NCI-H1417 (cell line): ENCODE measurements around the gene WDR64.

Source experiments
- DNase-seq, 3 experiments: peaks; one replicate each; lab custom pipeline; 2025; lab: John Stamatoyannopoulos, UW

Gene WDR64

GRCh38 chr1:241652012-241652411 lies at the start of gene WDR64:
WDR64 (plus strand) TSS chr1:241652281; CDS start chr1:241652485, 204 bp downstream.
- DNase-seq = no peak

DNA sequence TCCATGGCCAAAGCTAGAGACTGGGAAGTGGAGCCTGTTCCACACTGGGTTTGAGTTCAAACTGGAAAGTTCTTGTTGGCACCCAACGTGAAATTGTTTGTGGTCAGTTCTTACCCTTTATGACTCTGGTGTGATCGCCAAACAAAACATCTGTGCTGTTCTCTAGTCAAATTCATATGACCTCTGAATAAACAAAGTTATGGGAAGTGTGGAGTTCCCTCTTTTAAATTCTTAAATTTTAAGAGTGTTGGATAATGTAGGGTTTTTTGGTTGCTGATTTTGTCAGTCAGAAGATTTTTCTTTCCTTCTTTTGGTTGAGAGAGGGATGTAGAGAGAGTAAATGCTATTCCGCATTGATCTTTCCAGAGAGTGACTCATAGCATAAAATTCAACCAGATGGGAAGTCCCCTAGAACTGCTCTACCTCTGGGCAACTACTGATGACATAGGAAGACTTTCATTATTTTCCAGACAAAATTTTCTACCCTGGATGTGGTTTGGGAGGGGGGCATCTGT lies 48.3 kb upstream of the WDR64 start:
- DNase-seq = no peak

GRCh38 chr1:241605146-241605805 lies 46.8 kb upstream of the WDR64 start:
- peak in 1 of 3 experiments; percentile 14 for DNase-seq

DNA sequence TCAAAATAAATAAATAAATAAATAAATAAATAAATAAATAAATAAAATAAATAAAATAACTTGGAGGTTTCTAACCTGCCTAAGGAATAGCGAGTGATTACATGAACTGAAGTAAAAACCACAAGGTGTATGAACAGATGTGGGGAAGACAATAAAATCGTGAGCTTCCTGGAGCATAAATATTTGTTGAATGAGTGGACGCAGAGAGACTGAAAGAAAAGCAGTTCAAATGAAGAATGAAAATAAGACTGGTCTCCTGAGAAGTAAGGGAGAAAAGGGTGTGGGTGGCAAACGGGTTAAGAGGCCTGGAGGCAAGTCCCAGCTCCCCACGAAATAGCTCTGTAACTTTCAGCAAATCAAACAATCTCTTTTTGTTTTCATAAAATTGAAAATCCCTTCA lies 45.5 kb upstream of the WDR64 start:
- no peak for DNase-seq

DNA sequence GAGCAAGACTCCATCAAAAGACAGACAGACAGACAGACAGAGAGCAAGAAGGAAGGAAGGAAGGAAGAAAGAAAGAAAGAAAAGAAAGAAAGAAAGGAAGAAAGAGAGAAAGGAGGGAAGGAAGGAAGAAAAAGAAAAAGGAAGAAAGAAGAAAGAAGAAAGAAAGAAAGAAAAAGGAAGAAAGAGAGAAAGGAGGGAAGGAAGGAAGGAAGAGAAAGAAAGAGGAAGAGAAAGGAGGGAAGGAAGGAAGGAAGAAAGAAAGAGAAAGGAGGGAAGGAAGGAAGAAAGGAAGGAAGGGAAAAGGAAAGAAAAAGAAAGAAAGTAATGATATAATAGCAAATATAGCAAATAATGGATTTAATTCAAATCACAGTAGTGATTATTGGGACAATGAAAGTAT lies 44.6 kb upstream of the WDR64 start:
- DNase-seq = no peak

- DNase-seq = no peak
These were observed 43.6 kb upstream of the WDR64 start for GRCh38 chr1:241608379-241609033.

DNA sequence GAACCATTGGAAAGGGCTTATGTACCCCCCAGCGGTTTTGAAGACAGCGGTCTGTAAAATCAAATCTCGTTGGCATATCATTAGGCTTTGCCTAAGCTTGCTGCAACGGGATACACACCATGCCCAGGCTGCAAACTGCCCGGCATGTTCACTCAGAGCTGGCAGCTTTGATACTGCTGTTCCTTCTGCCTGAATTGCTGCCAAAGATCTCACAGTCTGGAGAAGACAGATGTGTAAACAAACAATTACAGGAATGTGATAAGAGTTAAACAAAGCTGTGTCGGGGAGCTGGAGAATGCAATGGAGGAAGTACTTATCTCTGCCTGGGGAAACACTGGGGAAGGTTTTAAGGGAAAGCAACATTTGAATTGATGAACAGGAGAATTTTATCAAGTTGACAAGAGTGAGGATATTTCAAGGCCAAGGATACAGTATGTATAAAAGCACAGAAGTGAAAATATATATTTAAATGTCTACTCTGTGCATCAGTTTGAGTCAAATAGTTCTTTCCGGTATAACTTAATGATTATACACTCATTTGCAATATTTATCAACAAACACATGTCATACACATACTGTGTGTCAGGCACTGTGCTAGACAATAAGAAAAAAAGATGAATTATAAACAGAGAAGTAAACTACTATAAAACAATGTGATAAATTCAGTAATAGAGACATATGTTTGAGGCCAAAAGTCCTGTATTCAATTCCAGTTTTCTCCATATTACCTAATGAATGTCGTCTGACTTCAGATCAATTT lies 41.8 kb upstream of the WDR64 start:
- DNase-seq = peak in 2 of 3 experiments; percentile 14 to 69

DNA sequence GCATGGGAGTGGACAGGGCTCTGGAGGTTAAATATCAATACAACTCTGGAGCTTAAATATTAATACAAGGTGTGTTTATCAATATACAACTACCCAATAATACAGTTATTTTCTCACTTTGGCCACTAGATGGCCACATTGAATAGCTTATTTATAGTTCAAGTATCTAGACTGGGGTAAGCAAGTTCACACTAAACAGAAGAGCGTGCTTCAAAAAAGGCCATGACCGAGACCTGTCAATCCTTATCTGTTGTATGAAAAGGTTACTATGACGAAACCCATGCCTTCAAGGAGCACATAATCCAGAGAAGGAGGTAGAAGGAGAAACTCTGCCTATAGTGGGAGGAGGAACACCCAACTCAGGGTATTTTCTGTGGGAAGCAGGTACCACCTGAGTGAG lies 41.0 kb upstream of the WDR64 start:
- peak; percentile 18 to 77 (median 42) for DNase-seq

GRCh38 chr1:241611736-241612135 lies 40.3 kb upstream of the WDR64 start:
- DNase-seq = no peak

- DNase-seq = no peak
These were observed 39.3 kb upstream of the WDR64 start for GRCh38 chr1:241612533-241613477.

DNA sequence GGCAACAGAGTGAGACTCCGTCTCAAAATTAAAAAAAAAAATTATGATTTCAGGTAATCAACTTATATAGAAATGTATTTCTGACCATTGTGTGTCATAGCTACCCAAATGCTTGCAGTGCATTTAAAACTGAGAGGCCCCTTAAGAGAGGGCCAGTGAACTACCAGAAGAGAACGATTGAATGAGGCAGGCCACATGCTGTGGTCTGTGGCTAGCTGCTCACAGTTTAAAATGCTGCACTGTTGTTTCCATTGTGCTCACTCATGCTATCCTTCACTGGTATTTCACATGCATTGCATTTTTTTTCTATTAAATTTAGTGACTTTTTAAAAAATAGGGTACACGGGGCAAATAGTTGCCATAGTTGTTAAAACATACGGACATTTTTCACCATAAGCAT lies 37.9 kb upstream of the WDR64 start:
- DNase-seq = no peak

- DNase-seq = no peak
These were observed 37.5 kb upstream of the WDR64 start for GRCh38 chr1:241614572-241614971.

DNA sequence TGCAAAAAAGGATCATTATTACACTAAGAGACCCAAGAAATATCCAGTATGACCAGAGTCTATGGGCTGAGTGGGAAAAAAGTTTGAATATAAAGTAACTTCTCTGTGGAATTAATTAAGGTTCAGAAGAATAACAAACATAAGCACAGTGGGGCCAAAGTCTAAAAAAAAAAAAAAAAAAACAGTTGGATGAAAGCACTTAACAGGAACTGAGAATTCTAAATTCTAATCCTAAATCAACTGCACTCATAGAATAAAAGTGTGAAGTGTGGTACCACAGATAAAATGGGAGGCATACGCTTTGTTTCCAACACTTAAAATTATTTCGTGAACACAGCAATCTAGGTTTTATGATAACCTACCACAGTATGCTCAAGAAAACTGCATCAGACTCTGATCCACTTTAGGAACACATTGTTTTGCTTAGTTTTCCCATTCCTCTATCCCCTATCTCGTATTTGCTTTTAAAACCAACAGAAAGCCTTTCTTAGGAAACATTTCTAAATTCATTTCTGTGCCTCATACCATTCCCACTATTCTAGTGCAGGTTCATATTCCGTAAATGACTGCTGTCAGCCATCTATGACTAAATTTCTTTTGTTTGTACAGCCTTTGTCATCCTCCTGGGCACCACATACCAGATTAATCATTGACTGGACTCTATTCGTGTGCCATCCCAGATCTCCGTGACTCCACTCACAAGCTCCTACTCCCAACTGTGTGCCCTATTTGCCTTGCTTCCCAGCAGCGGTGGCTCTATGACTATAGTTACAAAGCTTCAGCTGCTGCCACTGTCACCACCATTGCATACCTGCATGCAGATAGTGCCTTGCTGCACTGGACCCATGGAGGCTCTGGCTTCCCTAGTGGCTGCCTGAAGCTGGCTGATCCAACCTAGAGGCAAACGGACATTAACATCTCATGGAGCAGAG lies 36.8 kb upstream of the WDR64 start:
- no peak for DNase-seq

GRCh38 chr1:241617426-241617825 lies 34.7 kb upstream of the WDR64 start:
- no peak for DNase-seq

DNA sequence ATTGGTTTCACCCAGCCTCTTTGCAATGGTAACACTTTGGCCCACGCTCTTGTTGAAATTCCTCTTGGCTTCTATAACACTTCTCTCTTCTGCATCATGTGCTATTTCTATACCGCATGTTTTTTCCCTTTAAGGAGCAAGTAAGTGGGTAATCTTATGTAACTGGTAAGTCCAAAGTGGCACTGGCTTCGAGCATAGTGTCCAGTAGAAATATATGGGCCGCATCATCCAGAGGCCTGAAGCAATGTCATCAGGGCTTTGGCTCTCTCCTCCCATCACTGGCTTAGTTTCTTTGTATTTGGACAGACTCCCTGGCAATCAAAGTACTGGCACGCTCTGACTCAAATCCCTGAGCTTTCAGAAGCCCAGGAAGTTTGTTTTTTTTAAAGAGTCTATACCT lies 29.4 kb upstream of the WDR64 start:
- DNase-seq = no peak

- DNase-seq = no peak
These were observed 27.1 kb upstream of the WDR64 start for GRCh38 chr1:241624935-241625334.

- peak in 2 of 3 experiments; percentile 16 to 55 for DNase-seq
These were observed 24.4 kb upstream of the WDR64 start for GRCh38 chr1:241627453-241628259.

GRCh38 chr1:241630005-241630404 lies 22.1 kb upstream of the WDR64 start:
- peak in 1 of 3 experiments; percentile 37 for DNase-seq

DNA sequence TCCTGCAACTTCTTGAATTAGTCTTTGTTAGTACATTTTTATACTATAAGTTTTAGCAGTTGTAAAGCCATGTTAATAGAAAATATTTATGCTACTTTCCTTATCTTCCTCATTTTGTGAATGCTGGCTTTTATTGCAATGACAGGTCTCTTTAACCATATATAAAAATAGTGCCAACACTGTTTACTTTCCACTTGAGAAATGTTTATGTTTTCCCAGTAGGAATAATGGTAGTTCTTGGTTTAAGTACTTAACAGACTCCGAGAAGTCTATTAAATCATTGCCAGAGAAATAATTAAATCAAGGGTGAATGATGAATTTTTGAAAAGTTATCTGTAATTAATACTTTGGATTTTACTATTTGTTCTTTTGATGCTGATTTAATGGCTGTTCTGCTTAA lies 21.6 kb upstream of the WDR64 start:
- peak in 1 of 3 experiments; percentile 37 for DNase-seq

DNA sequence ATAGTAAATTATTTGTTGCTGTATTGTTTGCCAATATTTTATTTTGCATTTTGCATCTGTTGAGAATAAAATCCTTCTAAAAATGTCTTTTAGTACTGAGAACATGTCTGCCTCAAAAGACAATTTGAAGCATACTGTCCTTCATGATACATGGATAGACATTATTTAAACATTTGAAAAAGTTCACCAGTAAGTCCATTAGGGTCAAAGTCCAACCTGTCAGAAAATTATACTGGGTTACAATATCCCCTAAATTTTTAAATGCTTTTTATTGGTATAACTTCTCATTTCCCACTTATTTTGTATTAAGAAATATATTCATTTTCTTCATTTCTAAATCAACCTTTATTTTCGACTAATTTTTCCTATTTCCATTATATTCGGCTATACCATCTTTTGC lies 21.2 kb upstream of the WDR64 start:
- no peak for DNase-seq
